Chondrocyte (in vitro differentiated cells): Measurements from ENCODE around the gene PDE11A. TPM values are rescaled to one million over a fixed set of nuclear protein-coding genes. Genes with fewer than 3 reads are reported as not detected.
A peak's percentile ranks its signal among the peaks of the same experiment; 100 is the strongest.

Experiments used
- DNase-seq: peaks from one replicate; pipeline ENCODE4 v3.0.0; 2021; ENCODE audit warnings: mixed read lengths, low spot score
- H3K27ac Mint-ChIP-seq: one replicate; pipeline ENCODE4 v1.8.0; 2021; ENCODE audit warnings: mild to moderate bottlenecking, moderate library complexity, mixed read lengths; ENCODE audit not compliant: unreplicated experiment
- H3K27me3 Mint-ChIP-seq: 2 replicates; pipeline ENCODE4 v1.8.0; 2021; ENCODE audit warnings: low read depth, mixed read lengths
- H3K36me3 Mint-ChIP-seq: 2 replicates; pipeline ENCODE4 v1.8.0; 2021; ENCODE audit warnings: low read depth, mixed read lengths
- H3K4me1 Mint-ChIP-seq: 2 replicates; pipeline ENCODE4 v1.8.0; 2021; ENCODE audit warnings: low read depth, mild to moderate bottlenecking, mixed read lengths
- H3K4me3 Mint-ChIP-seq: one replicate; pipeline ENCODE4 v1.8.0; 2021; ENCODE audit warnings: mild to moderate bottlenecking, moderate library complexity, mixed read lengths; ENCODE audit not compliant: unreplicated experiment
- H3K9me3 Mint-ChIP-seq: 2 replicates; pipeline ENCODE4 v1.8.0; 2021; ENCODE audit warnings: low read depth, mixed read lengths
- total RNA-seq: library from RNA; stranded (reverse); gene quantifications from 3 replicates; pipeline ENCODE4 v1.2.1, GENCODE V29; 2021
- TF ChIP-seq, protein P1 (sequence below): fragments of 200-600 bp; sonication (generic); IDR thresholded peaks from 2 replicates; pipeline ENCODE4 v1.5.0; 2021; ENCODE audit warnings: antibody characterized with exemption, mild to moderate bottlenecking, moderate library complexity

PDE11A gene
- total RNA-seq, 1 donor from 2014 or later = 2.1 TPM

DNA sequence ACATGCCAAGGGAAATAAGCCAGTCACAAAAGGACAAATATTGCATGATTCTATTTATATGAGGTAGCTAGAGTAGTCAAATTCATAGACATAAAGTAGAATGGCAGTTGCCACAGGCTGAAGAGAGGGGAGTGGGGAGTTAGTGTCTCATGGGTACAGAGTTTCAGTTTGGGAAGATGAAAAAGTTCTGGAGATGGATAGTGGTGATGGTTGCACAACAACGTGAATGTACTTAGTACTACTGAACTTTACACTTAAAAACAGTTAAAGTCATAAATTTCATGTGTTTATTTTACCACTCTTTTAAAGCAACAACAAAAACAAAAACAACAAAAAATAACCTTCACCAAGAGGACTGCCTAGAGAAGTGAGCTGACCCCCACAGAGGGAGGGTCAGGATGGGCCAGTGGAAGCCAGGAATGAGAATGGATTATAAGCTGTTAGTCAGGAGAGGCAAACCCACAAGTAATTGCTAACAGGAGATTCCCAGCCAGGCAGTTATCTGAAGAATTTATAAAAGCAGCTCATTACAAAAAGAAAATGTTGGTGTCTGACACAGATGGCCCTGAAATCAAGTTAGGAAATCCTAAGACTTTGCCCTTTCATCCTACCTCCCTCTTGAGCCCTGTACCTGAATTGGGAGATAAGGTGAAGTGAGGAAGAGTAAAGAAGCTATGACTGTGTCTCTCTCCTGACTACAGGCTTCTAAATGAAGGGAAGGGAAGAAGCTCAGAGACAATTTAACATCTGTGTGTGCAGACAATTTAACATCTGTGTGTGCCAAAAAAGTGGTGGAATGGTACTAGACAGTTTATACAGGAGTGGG is 263.4 kb downstream of the PDE11A start:
- Mint-ChIP-seq H3K36me3 (no peaks in the 10 kb centered on the region), H3K4me3 (no peak overlapping the region), H3K4me1 (no peaks in the 10 kb centered on the region), H3K27me3 (peaks cover 14% of the 10 kb centered on the region), H3K27ac (no peak overlapping the region), H3K9me3 (peaks cover 4% of the 10 kb centered on the region)
- TF ChIP-seq, protein P1, sequence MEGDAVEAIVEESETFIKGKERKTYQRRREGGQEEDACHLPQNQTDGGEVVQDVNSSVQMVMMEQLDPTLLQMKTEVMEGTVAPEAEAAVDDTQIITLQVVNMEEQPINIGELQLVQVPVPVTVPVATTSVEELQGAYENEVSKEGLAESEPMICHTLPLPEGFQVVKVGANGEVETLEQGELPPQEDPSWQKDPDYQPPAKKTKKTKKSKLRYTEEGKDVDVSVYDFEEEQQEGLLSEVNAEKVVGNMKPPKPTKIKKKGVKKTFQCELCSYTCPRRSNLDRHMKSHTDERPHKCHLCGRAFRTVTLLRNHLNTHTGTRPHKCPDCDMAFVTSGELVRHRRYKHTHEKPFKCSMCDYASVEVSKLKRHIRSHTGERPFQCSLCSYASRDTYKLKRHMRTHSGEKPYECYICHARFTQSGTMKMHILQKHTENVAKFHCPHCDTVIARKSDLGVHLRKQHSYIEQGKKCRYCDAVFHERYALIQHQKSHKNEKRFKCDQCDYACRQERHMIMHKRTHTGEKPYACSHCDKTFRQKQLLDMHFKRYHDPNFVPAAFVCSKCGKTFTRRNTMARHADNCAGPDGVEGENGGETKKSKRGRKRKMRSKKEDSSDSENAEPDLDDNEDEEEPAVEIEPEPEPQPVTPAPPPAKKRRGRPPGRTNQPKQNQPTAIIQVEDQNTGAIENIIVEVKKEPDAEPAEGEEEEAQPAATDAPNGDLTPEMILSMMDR = no peak
- no peak for DNase-seq

DNA sequence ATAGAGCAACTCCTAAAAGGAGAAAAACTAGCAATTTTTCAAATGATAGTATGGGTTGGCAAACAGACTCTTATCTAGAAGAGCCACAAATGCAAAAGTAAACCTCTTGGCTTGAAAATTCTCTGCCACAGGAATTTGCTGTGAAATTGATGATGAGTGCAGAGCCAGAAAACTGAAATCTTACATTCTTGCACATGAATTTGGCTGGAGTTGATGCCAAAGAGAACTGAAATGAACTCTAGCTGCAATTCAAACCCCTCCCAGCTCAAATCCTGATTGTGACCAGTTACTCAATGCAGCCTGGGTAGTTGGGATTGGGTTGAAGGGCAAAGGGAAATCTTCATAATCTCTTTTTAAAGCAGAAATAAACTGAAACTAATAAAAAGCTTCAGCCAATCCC is 266.6 kb downstream of the PDE11A start:
- Mint-ChIP-seq H3K9me3 (peaks cover 4% of the 10 kb centered on the region), H3K36me3 (no peaks in the 10 kb centered on the region), H3K27me3 (peaks cover 29% of the 10 kb centered on the region), H3K4me1 (no peaks in the 10 kb centered on the region), H3K27ac (no peak overlapping the region), H3K4me3 (no peak overlapping the region)
- no peak for DNase-seq
- TF ChIP-seq, protein P1 = no peak

DNA sequence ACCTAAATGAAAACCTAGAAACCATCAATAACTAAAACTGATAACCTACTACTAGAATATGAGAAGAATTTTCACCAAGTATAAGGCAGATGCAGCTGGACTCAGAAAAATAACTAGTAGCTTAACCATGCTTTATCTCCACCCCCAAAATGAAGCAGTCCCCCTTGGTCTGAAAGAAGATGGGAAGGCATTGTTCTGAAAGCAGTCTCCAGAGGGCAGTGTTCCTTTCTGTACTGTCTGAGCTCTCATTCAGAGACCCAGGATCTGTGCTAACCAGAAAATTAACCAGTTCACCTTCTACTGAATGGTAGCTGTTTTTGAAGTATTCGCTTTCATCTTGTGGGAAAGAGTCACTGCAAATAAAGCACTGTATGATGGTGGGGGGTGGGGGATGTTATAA is 273.0 kb downstream of the PDE11A start:
- no peak for DNase-seq
- H3K27me3 Mint-ChIP-seq = peaks cover 26% of the 10 kb centered on the region
- H3K4me3 Mint-ChIP-seq = no peak overlapping the region
- no peaks in the 10 kb centered on the region for H3K9me3 Mint-ChIP-seq
- TF ChIP-seq, protein P1 = peak; percentile 76
- no peaks in the 10 kb centered on the region for H3K4me1 Mint-ChIP-seq
- no peak overlapping the region for H3K27ac Mint-ChIP-seq
- no peaks in the 10 kb centered on the region for H3K36me3 Mint-ChIP-seq

DNA sequence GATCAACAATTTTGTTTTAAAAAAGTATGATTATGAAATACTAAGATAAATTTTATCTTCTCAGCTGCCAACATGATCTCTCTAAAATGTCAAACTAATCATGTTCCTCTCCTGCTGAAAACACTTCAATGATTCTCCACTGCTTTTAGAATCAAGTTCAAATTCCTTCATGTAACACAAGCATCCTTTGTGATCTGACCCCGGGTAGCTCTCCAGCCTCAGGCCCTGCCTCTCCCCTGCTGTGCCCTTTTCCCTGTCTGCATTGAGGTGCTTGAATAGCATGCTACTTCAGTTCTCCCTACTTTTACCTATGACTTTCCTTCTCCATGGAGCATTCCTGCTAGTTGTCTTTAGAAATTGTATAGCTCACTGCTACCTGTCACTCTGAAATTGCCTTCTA is 274.8 kb downstream of the PDE11A start:
- TF ChIP-seq, protein P1 = no peak

DNA sequence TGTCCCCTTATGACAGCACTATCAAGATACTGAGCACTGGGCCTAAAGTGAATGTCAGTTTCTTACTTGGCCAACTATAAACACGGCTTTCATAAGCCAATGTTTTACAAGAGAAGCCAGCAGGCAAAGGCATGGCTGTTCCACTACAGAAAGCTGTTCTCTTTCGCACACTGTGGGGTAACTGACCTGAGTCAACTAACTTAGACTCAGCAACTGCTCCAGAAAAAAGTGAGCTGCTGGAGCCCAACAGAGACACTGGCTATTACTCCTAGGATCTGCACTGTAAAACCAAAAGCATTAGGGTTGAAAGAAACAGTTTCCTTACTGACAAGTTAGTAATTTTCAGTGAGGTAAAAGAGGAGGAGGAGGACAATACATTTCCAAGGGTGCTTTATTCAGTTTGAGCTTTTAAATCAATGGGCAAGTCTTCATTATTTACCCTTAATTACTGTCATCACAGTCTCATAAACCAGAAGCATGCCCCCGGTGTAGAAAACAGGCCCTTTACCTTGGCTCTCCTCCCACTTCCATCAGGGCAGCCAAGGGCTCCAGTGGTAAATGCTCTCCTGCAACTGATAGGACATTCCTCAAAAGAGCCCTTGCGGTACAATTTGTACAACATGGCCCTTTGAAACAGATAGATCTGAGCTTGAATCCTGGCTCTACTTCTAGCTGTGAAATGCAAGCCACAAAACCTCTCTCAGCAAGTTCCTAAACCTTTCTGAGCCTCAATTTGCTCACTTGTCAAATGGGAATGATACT is 275.7 kb downstream of the PDE11A start:
- H3K36me3 Mint-ChIP-seq = peaks cover 2% of the 10 kb centered on the region
- H3K4me3 Mint-ChIP-seq = no peak overlapping the region
- no peaks in the 10 kb centered on the region for H3K4me1 Mint-ChIP-seq
- H3K27ac Mint-ChIP-seq = no peak overlapping the region
- TF ChIP-seq, protein P1 = no peak
- peaks cover 15% of the 10 kb centered on the region for H3K27me3 Mint-ChIP-seq
- H3K9me3 Mint-ChIP-seq = no peaks in the 10 kb centered on the region
- DNase-seq = no peak

More for the DNA sequence above, 274.8 kb downstream of the PDE11A start:
- DNase-seq = no peak
- Mint-ChIP-seq H3K27me3 (peaks cover 20% of the 10 kb centered on the region), H3K27ac (no peak overlapping the region), H3K36me3 (peaks cover 2% of the 10 kb centered on the region), H3K4me1 (no peaks in the 10 kb centered on the region), H3K4me3 (no peak overlapping the region), H3K9me3 (no peaks in the 10 kb centered on the region)
